ENCODE measurements around the gene GUCY1A1.

Gene GUCY1A1

GRCh38 chr4:155745984-155746383 lies 79.3 kb downstream of the GUCY1A1 start:
- no peak for DNase-seq

- no peak for DNase-seq
Observed at GRCh38 chr4:155748039-155748438, 81.4 kb downstream of the GUCY1A1 start.

- DNase-seq: no peak
Observed at GRCh38 chr4:155749041-155749440, 82.4 kb downstream of the GUCY1A1 start.

DNA sequence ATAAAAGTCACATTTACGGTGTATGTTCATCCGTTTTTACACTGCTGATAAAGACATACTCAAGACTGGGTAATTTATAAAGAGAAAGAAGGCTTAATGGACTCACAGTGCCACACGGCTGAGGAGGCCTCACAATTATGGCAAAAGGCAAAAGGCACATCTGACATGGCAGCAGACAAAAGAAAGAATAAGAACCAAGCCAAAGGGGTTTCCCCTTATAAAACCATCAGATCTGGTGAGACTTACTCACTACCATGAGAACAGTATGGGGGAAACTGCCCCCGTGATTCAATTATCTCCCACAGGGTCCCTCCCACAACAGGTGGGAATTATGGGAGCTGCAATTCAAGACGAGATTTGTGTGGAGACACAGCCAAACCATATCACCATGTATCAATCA lies 84.9 kb downstream of the GUCY1A1 start:
- DNase-seq: no peak

- no peak for DNase-seq
Observed at GRCh38 chr4:155757745-155758265, 91.2 kb downstream of the GUCY1A1 start.

DNA sequence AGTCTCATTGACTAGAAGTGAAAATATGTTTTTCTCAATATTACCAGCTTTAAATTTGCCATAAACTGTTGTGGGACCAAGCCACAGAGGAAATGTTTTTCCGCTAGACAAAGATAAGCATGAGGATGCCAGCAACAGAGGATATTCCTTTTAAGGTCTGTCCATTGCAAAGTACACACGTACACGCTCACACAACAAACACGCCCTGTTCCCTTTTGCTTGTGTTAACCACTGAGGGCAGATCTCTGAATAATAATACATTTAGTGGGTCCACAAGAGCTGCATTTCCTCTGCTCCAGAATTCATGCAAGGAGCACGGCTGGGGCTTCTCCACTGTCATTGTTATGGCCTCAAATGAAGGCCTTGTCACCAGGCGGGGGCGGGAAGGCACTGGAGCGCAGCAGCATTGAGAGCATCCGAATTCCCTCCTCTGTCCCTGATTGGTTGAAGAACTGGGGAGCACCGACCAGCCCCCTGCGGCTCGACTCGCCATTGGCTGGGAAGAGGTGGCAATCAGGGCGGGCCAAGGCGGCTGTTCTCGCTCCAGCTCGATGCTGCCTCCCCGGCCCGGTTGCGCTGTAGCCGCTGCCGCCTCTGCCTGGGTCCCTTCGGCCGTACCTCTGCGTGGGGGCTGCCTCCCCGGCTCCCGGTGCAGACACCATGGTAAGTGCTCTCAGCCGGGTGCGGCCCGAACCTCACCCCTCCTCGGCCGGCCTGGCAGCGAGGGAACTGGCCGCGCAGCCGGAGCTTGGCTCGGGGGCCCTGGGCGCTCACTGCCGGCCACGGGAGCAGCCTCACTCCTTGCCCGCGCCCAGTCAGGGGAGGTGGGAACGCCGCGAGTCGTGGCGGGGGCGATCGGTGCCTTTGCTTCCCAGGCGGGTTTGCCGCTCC lies 92.1 kb downstream of the GUCY1A1 start, which contains the start of gene GUCY1B1:
Gene GUCY1B1 (plus strand): TSS at position 541 of the 891 bp plus-strand sequence. CDS start 120 bp downstream, at position 661.
- peak; percentile 80 for DNase-seq

DNA sequence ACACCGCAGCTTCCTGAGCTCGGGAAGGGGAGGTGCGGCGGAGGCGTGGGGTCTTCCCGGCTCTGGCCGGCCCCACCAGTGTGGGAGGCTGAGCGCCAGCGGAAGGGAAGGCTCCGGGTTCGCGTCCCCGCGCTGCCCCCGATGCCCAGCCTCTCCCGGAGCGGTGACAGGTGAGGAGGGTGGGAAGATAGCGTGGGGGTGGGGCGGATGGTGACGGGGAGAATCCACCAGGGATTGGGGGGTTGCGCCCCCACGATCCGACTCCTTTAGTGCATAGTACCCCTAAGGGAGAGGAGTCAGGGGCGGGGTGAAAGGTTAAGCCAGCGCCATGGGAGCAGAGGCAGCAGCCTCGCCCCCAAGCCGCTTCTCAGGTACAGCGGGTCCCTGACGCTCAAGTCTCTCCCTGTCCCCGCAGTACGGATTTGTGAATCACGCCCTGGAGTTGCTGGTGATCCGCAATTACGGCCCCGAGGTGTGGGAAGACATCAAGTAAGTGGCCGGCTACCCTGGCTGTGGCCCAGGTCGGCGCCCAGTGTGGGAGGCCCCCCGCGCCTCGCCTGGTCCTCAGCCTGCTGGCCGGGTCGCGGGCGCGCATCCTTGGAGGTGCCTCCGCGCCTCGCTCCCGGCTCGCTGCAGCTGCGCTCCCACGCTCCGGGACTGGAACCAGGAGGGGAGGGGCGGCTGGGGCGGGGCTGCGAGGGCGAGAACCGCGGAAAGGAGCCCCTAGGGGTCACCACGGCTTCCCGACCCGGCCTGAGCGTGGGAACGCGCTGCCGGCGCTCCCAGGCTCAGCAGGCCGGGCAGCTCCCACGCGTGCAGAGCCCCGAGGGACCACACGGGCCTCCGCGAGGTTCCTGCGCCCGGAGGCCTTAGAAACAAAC lies 93.0 kb downstream of the GUCY1A1 start:
- DNase-seq: peak; percentile 59

GRCh38 chr4:155761047-155761446 lies 94.4 kb downstream of the GUCY1A1 start:
- DNase-seq: no peak

DNA sequence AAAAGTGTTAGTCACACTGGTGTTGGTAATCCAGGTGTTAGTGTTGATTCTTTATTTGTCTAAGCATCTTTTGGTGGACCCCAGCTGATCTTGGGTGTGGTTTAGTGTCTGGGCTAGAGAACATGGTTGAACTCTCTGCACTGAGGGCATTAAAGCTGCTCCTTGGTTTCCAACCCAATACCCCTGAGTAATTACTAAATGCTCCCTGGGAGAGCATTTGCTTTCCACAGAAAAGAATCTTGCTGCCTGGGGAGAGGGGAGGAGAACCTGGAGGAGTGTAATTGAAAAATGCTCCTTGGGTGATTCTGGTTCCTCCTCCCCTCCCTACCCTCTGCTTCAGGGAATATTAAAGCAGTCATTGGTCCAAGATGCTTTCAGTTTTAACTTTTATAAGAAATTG lies 95.3 kb downstream of the GUCY1A1 start:
- DNase-seq: no peak

DNA sequence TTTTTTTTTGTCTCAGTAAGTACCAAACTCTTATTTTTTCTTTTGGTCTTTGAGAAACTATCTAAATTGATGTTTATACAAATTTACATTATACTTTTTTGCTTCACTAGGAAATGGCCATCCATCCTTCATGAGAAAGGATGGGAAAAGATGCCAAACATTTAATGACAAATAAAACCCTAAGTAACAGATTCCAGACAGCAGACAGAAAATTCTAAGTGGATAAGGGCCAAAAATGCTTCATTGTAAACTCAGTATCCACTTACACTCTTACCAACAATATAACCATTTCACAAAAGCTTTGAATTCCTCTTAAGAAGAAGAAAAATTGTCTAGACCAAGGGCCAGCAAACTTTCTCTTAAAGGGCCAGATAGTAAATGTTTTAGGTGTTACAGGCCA lies 95.7 kb downstream of the GUCY1A1 start:
- no peak for DNase-seq

DNA sequence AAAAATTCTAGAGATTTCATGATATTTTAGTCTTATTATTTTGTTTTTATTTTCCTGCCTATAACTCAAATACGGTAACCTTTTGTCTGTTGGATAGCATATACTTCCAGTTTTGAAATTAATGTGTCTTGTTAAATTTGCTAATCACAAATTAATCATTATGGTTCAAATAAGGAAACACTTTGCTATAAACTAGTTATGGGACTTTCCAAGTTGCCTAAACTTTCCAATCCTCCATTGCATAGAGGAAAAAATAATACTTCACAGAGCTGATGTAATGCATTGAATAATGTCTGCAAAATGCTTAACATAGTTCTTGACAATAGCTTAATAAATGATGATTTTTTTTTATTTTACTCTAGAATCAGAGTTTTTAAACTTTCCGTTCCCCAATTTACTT lies 96.9 kb downstream of the GUCY1A1 start:
- DNase-seq: no peak

- DNase-seq: no peak
Observed at GRCh38 chr4:155765149-155765548, 98.5 kb downstream of the GUCY1A1 start.

DNA sequence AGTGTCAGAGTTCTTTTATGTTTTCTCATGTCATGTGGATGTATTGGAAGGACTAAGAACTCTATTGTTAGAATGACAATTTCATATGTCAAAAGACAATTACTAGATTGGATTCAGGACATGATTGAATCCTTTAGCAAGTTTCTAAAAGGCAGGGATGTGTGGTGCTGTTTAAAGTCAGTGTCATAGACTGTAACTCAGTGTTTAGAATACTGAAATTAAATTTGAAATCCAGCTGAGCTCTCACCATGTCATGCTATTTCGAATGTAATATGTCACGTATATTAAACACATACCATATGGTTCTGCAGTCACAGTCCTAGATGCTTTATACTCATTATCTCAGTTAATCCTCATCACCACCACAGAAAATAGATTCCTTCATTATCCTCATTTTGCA lies 100.0 kb downstream of the GUCY1A1 start:
- DNase-seq: no peak

DNA sequence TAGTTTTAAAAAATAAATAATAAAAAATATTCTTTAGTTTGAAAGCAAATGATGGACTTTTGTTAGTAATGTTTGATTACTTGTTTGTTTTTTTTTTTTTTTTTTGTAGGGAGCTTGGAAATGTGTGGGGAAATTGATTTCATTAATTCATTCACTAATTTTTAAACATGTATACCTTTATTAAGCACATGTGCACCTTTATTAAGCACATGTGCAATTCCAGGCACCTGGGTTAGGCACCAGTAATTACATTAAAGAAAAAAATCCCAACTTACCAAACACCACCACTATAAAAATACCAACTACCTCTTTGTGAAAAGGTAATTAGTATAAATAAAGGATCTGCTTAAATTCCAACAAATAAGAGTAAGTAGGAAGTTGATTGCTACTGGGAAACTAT lies 101.7 kb downstream of the GUCY1A1 start:
- no peak for DNase-seq

DNA sequence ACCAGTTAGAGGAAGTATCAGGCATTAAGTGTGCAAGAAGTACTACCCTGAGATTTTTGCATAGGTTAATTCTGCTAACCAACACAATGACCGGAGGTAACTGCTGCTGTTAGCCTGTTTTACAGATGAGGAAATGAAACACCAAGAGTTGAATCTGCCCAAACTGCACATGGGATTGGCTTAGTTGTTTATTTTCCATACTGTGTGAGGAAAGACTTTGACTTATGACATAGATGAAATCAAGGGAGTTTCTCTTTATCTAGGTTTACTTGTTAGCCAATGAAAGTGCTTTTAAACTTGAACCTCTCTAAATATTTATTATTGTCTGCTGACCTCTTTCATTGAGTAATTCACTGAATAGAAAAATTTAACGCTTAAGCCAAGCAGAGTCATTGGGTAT lies 102.4 kb downstream of the GUCY1A1 start:
- DNase-seq: no peak

GRCh38 chr4:155772459-155773195 lies 106.0 kb downstream of the GUCY1A1 start:
- no peak for DNase-seq

DNA sequence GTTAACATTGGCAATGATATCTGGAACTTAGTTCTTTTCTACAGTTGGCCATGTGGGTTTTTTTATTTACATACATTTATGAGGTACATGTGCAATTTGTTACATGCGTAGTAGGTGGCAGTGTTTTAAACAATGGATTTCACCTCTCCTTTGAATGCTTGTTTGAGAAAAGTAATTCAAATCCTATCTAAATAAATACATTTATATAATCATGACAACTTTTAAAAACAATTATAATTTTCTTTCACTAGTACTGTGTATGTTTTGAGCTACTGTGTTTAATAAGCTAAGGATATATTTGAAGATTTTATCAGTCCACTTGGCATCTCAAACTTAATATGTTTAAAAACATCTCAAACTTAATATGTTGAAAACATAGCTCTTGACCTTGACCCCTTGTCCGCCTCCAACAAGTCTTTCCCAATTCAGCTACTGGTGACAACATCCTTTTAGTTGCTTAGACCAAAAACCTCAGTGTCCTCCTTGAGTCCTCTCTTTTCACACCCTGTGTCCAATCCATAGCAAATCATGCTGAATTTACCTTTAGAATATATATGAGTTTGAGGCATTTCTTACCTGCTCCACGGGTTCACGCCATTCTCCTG lies 106.7 kb downstream of the GUCY1A1 start:
- DNase-seq: no peak

GRCh38 chr4:155774033-155774432 lies 107.4 kb downstream of the GUCY1A1 start:
- DNase-seq: no peak

- DNase-seq: no peak
Observed at GRCh38 chr4:155777971-155778735, 111.5 kb downstream of the GUCY1A1 start.

DNA sequence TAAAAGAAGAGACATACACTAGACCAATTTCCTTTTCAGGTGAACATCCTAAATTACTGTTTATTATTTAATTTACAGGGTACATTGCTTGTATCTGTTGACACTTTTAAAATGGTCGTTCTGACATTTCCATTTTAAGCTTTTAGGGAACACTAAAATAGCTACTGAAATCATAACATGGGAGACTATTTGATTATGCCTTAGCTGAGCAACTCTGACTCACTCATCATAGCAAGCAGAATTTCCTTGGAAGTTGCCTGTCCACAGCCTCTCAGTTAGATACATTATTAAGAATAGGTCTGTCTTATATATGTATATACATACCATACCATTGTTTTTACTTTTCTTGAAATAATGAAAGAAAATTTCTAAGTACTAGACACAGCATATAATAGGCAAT lies 114.1 kb downstream of the GUCY1A1 start:
- no peak for DNase-seq

DNA sequence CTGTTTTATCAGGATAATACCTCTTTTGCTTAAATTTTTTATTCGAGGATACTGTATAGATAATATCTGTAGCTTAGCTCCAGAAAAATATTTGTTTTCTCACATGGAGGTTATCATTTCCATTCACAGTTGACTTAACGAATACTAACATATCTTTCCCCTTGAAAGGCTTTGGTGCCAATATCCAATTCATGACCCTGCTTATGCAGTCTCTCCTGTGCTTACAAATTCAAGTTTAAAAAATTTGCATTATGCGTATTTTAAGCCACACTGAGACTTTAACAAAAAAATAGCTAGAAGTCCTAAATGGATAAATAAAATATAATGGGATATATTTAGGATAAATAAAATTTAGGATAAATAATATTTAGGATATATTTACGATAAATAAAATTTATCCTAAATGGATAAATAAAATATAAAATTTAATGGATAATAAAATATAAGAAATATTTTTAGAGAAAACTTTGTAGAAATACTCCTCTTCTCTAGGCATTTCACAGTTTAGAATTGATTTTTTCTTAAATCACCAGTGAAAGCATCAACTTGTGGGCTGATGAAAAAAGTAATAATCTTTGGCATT lies 114.7 kb downstream of the GUCY1A1 start:
- no peak for DNase-seq
